ENCODE data around the gene SPNS3. TPM values are rescaled to one million over a fixed set of nuclear protein-coding genes. Genes with fewer than 3 reads are reported as not detected.

SPNS3 gene
- total and polyA plus RNA-seq, 9 donors = 0.17 to 1.00 (median 0.37) TPM

DNA sequence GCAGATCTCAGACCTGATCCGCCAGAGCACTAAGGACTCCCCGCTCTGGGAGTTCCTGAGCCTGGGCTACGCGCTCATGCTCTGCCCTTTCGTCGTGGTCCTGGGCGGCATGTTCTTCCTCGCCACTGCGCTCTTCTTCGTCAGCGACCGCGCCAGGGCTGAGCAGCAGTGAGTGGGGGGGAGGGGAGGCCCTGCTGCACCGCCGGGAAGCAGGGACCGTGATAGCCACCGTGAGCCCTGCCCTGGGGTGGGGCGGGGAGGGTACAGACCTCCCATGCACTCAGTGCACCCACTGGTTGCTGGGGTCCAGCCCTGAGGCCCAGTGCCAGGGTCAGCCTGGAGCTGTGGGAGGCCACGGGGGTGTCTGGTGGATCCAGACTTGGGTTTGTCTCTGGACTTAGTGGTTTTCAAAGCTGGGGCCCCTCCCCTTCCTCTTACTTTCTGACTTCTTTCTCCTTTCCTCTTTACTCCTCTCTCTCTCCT lies 102.6 kb downstream of the SPNS3 start:
- Histone ChIP-seq H3K9me3 (replicated peaks; ENCODE audit: control insufficient read depth, low read depth, low read length) (no peaks in the 10 kb centered on the region), H3K27ac (ENCODE audit: low read length) (peak overlapping the region; percentile 59), H3K36me3 (ENCODE audit: control insufficient read depth, insufficient read depth, low read length) (peaks cover 41% of the 10 kb centered on the region), H3K4me3 (ENCODE audit: low read length) (no peak overlapping the region), H3K27me3 (ENCODE audit: control insufficient read depth, insufficient read depth, low read length) (peaks cover 8% of the 10 kb centered on the region), H3K4me1 (ENCODE audit: control insufficient read depth, insufficient read depth, low read length) (peaks cover 66% of the 10 kb centered on the region)
- 11% methylated on average over 17 of the region's 19 CpGs for WGBS (ENCODE audit: insufficient coverage)
- DNase-seq = no peak

GRCh38 chr17:4536742-4537411 lies 103.1 kb downstream of the SPNS3 start:
- H3K9me3 ChIP-seq (replicated peaks; ENCODE audit: control insufficient read depth, low read depth, low read length) = no peaks in the 10 kb centered on the region
- H3K27me3 ChIP-seq (ENCODE audit: control insufficient read depth, insufficient read depth, low read length) = peaks cover 7% of the 10 kb centered on the region
- peaks cover 61% of the 10 kb centered on the region for H3K4me1 ChIP-seq (ENCODE audit: control insufficient read depth, insufficient read depth, low read length)
- H3K27ac ChIP-seq (ENCODE audit: low read length) = peak overlapping the region; percentile 59
- WGBS (ENCODE audit: insufficient coverage) = 15% methylated on average over 5 of the region's 18 CpGs
- no peak overlapping the region for H3K4me3 ChIP-seq (ENCODE audit: low read length)
- peak; percentile 62 for DNase-seq
- H3K36me3 ChIP-seq (ENCODE audit: control insufficient read depth, insufficient read depth, low read length) = peaks cover 47% of the 10 kb centered on the region

Other genes starting within 250 kb of the SPNS3 start
- 21.1 TPM for gene ANKFY1, start 170.0 kb upstream of the SPNS3 start, total RNA-seq
- 10 to 100 TPM; 22.1 to 36.5 (median 28.2) TPM for gene ANKFY1, start 170.0 kb upstream of the SPNS3 start, polyA plus RNA-seq (ENCODE audit: insufficient read depth in 1 of 8, insufficient read length in 8 of 8, low replicate concordance in 1 of 8)
- gene UBE2G1, start 67.3 kb upstream of the SPNS3 start, total RNA-seq = 54.4 TPM
- 10 to 100 TPM; 57.3 to 73.9 (median 66.9) TPM for gene UBE2G1, start 67.3 kb upstream of the SPNS3 start, polyA plus RNA-seq (ENCODE audit: insufficient read depth in 1 of 8, insufficient read length in 8 of 8, low replicate concordance in 1 of 8)
- 5.0 TPM for gene SPNS2, start 64.9 kb downstream of the SPNS3 start, total RNA-seq
- gene SPNS2, start 64.9 kb downstream of the SPNS3 start, polyA plus RNA-seq (ENCODE audit: insufficient read depth in 1 of 8, insufficient read length in 8 of 8, low replicate concordance in 1 of 8) = 1 to 10 TPM; 7.8 to 9.7 (median 8.3) TPM
- 25.5 TPM for gene MYBBP1A, start 121.4 kb downstream of the SPNS3 start, total RNA-seq
- 10 to 100 TPM; 32.9 to 42.3 (median 36.5) TPM for gene MYBBP1A, start 121.4 kb downstream of the SPNS3 start, polyA plus RNA-seq (ENCODE audit: insufficient read depth in 1 of 8, insufficient read length in 8 of 8, low replicate concordance in 1 of 8)
- gene GGT6, start 126.6 kb downstream of the SPNS3 start, total RNA-seq = 0.04 TPM
- gene GGT6, start 126.6 kb downstream of the SPNS3 start, polyA plus RNA-seq (ENCODE audit: insufficient read depth in 1 of 8, insufficient read length in 8 of 8, low replicate concordance in 1 of 8) = 1 to 10 TPM in 1 of 8 donors, under 1 TPM in 7; 0.05 to 3.2 (median 0.15) TPM
- 88.9 TPM for gene SMTNL2, start 150.6 kb downstream of the SPNS3 start, total RNA-seq
- gene SMTNL2, start 150.6 kb downstream of the SPNS3 start, polyA plus RNA-seq (ENCODE audit: insufficient read depth in 1 of 8, insufficient read length in 8 of 8, low replicate concordance in 1 of 8) = 100 to 1,000 TPM in 5 of 8 donors, 10 to 100 TPM in 3; 67.9 to 157 (median 113) TPM
- gene ALOX15, start 207.7 kb downstream of the SPNS3 start, total RNA-seq = 0.18 TPM
- gene ALOX15, start 207.7 kb downstream of the SPNS3 start, polyA plus RNA-seq (ENCODE audit: insufficient read depth in 1 of 8, insufficient read length in 8 of 8, low replicate concordance in 1 of 8) = 1 to 10 TPM in 1 of 8 donors, under 1 TPM in 7; 0.07 to 1.4 (median 0.35) TPM

Measured in muscle of leg (tissue), 11 donors.